H1 (cell line): Measurements from ENCODE around the gene TOM1L2. TPM values are rescaled to one million over a fixed set of nuclear protein-coding genes. Genes with fewer than 3 reads are reported as not detected.

Experiments used
- CTCF ChIA-PET: fragments of 300-600 bp; sonication (Branson Sonifier 250); formaldehyde crosslinking; loops from one replicate; lab custom pipeline; 2021; ENCODE audit not compliant: partially characterized antibody; lab: Charles Lee
- POLR2A ChIA-PET: fragments of 300-600 bp; sonication (Branson Sonifier 250); formaldehyde crosslinking; loops from one replicate; lab custom pipeline; 2021; ENCODE audit warnings: inconsistent platforms; ENCODE audit not compliant: partially characterized antibody; lab: Charles Lee
- DNase-seq, 2 experiments: peaks; one replicate each; pipeline versions ENCODE4 v3.0.0 to v3.0.0-alpha.2; 2010 to 2022; ENCODE audit warnings: low spot score in 2 of 2, low read depth in 1 of 2, mixed read lengths in 1 of 2
- FAIRE-seq: peaks from 2 replicates; lab custom pipeline; 2011; peaks lifted over from hg19 to GRCh38; lab: Jason Lieb, UNC
- H2AFZ ChIP-seq: 2 replicates; pipeline ENCODE4 v1.8.1; 2012; ENCODE audit warnings: low read length, inconsistent platforms
- H2AK5ac ChIP-seq: 2 replicates; pipeline ENCODE4 v1.6.1; 2013; ENCODE audit warnings: low read depth, low read length
- H2BK120ac ChIP-seq: replicated peaks from 2 replicates; pipeline ENCODE3; 2013; ENCODE audit warnings: low read depth, low read length, inconsistent platforms
- H2BK12ac ChIP-seq: 2 replicates; pipeline ENCODE4 v1.6.1; 2013; ENCODE audit warnings: low read depth, low read length
- H2BK15ac ChIP-seq: 2 replicates; pipeline ENCODE4 v1.6.1; 2013; ENCODE audit warnings: low read length
- H2BK20ac ChIP-seq: 2 replicates; pipeline ENCODE4 v1.6.1; 2013; ENCODE audit warnings: low read length
- H2BK5ac ChIP-seq: 2 replicates; pipeline ENCODE4 v1.6.1; 2013; ENCODE audit warnings: low read depth, low read length
- H3K14ac ChIP-seq: 2 replicates; pipeline ENCODE4 v1.6.1; 2013; ENCODE audit warnings: inconsistent platforms; ENCODE audit not compliant: insufficient read length
- H3K18ac ChIP-seq: 2 replicates; pipeline ENCODE4 v1.6.1; 2013; ENCODE audit warnings: low read length; ENCODE audit errors: extremely low read depth
- H3K23ac ChIP-seq: 2 replicates; pipeline ENCODE4 v1.6.1; 2013; ENCODE audit warnings: inconsistent platforms; ENCODE audit not compliant: insufficient read length
- H3K23me2 ChIP-seq: 2 replicates; pipeline ENCODE4 v1.6.1; 2013; ENCODE audit warnings: low read depth, low read length
- H3K27ac ChIP-seq: 2 replicates; pipeline ENCODE4 v1.6.1; 2011; ENCODE audit warnings: low read depth, low read length, inconsistent platforms
- H3K27me3 ChIP-seq, 4 experiments: replicated peaks in 1 of 4; 1 replicate in 1 of 4; 2 replicates in 3 of 4; pipeline versions ENCODE4 v1.6.1 to v1.8.1; 2011 to 2013; ENCODE audit warnings: low read length in 3 of 4, mild to moderate bottlenecking in 3 of 4, inconsistent platforms in 2 of 4, mixed read lengths in 2 of 4, moderate library complexity in 1 of 4; ENCODE audit not compliant: control insufficient read depth in 3 of 4, insufficient read depth in 3 of 4; ENCODE audit errors: extremely low read depth in 1 of 4
- H3K36me3 ChIP-seq, 4 experiments: 2 replicates each; pipeline versions ENCODE4 v1.6.1 to v1.8.1; 2011 to 2013; ENCODE audit warnings: mild to moderate bottlenecking in 4 of 4, low read length in 3 of 4, moderate library complexity in 2 of 4, control low read depth in 1 of 4, inconsistent platforms in 1 of 4; ENCODE audit not compliant: insufficient read depth in 4 of 4, control insufficient read depth in 2 of 4
- H3K4ac ChIP-seq: replicated peaks from 2 replicates; pipeline ENCODE3; 2013; ENCODE audit warnings: low read length, low read depth, mixed read lengths, inconsistent platforms; ENCODE audit not compliant: insufficient read length
- H3K4me1 ChIP-seq, 4 experiments: replicated peaks in 1 of 4; 1 replicate in 1 of 4; 2 replicates in 3 of 4; pipeline versions ENCODE4 v1.6.1 to v1.8.1; 2011 to 2013; ENCODE audit warnings: low read length in 3 of 4, inconsistent platforms in 2 of 4, mixed read lengths in 1 of 4; ENCODE audit not compliant: insufficient read depth in 4 of 4, control insufficient read depth in 3 of 4
- H3K4me2 ChIP-seq, 2 experiments: 2 replicates each; pipeline versions ENCODE4 v1.6.1 to v1.8.1; 2011 to 2013; ENCODE audit warnings: low read depth in 2 of 2, low read length in 2 of 2, control low read depth in 1 of 2, inconsistent platforms in 1 of 2, mild to moderate bottlenecking in 1 of 2; ENCODE audit not compliant: insufficient read depth in 1 of 2
- H3K4me3 ChIP-seq, 4 experiments: fragments of 200-600, 300-600 bp in 1 of 4; sonication (generic), shearing (Covaris generic), sonication (Bioruptor Twin) in 1 of 4; 2 replicates each; pipeline versions ENCODE4 v1.5.1 to v1.8.1; 2011 to 2016; ENCODE audit warnings: low read length in 4 of 4, low read depth in 3 of 4, control low read depth in 2 of 4, inconsistent platforms in 2 of 4, mild to moderate bottlenecking in 2 of 4, mixed read lengths in 1 of 4, moderate library complexity in 1 of 4; ENCODE audit not compliant: insufficient read depth in 2 of 4; ENCODE audit errors: extremely low read depth in 1 of 4
- H3K56ac ChIP-seq: replicated peaks from 2 replicates; pipeline ENCODE3; 2013; ENCODE audit warnings: low read depth, mild to moderate bottlenecking, mixed read lengths, low read length, inconsistent platforms; ENCODE audit not compliant: insufficient read length
- H3K79me1 ChIP-seq: 2 replicates; pipeline ENCODE4 v1.6.1; 2013; ENCODE audit warnings: low read depth, low read length, control low read depth
- H3K79me2 ChIP-seq, 2 experiments: 2 replicates each; pipeline versions ENCODE4 v1.6.1 to v1.8.1; 2012 to 2013; ENCODE audit warnings: low read length in 2 of 2, mild to moderate bottlenecking in 2 of 2, inconsistent platforms in 1 of 2; ENCODE audit not compliant: insufficient read depth in 2 of 2, control insufficient read depth in 1 of 2
- H3K9ac ChIP-seq, 4 experiments: replicated peaks in 1 of 4; 1 replicate in 1 of 4; 2 replicates in 3 of 4; pipeline versions ENCODE4 v1.6.1 to v1.8.1; 2011 to 2013; ENCODE audit warnings: low read depth in 3 of 4, low read length in 3 of 4, control low read depth in 2 of 4, mild to moderate bottlenecking in 2 of 4, moderate library complexity in 2 of 4, inconsistent platforms in 1 of 4; ENCODE audit errors: extremely low read depth in 1 of 4
- H3K9me3 ChIP-seq, 2 experiments: 2 replicates each; pipeline versions ENCODE4 v1.6.1 to v1.8.1; 2012 to 2013; ENCODE audit warnings: mild to moderate bottlenecking in 2 of 2, moderate library complexity in 2 of 2, control low read depth in 1 of 2, inconsistent platforms in 1 of 2, low read depth in 1 of 2, low read length in 1 of 2, mixed read lengths in 1 of 2; ENCODE audit not compliant: insufficient read depth in 2 of 2
- H4K20me1 ChIP-seq, 2 experiments: replicated peaks in 1 of 2; 2 replicates each; pipeline versions ENCODE3 to v1.8.1; 2011 to 2013; ENCODE audit warnings: inconsistent platforms in 2 of 2, low read length in 2 of 2, mild to moderate bottlenecking in 1 of 2; ENCODE audit not compliant: insufficient read depth in 2 of 2, control insufficient read depth in 1 of 2
- H4K5ac ChIP-seq: 2 replicates; pipeline ENCODE4 v1.6.1; 2013; ENCODE audit warnings: low read length, low read depth, mixed read lengths, inconsistent platforms; ENCODE audit not compliant: insufficient read length
- H4K8ac ChIP-seq: 2 replicates; pipeline ENCODE4 v1.8.0; 2013; ENCODE audit warnings: mild to moderate bottlenecking, moderate library complexity, low read length, inconsistent platforms; ENCODE audit not compliant: insufficient read depth; ENCODE audit errors: extremely low read depth
- H4K91ac ChIP-seq: replicated peaks from 2 replicates; pipeline ENCODE3; 2013; ENCODE audit warnings: low read length, mixed read lengths, inconsistent platforms; ENCODE audit not compliant: insufficient read length
- BACH1 ChIP-seq: IDR thresholded peaks from 2 replicates; pipeline ENCODE4 v1.6.1; 2012; ENCODE audit warnings: low read length, improper control_type of control experiment
- CBX8 ChIP-seq: fragments of 300-800, 300-1000 bp; sonication (generic); IDR thresholded peaks from 2 replicates; pipeline ENCODE4 v1.7.1; 2016; ENCODE audit warnings: low read depth, low read length, borderline replicate concordance
- FOSL1 ChIP-seq: IDR thresholded peaks from 2 replicates; pipeline ENCODE4 v1.6.1; 2011; ENCODE audit warnings: mild to moderate bottlenecking, low read depth, low read length, moderate library complexity; ENCODE audit not compliant: insufficient read depth
- RAD21 ChIP-seq, 2 experiments: IDR thresholded peaks in 1 of 2; conservative IDR thresholded peaks in 1 of 2; 2 replicates each; pipeline ENCODE4 v1.6.1; 2011; ENCODE audit warnings: low read depth in 2 of 2, low read length in 2 of 2, improper control_type of control experiment in 1 of 2, inconsistent platforms in 1 of 2, mild to moderate bottlenecking in 1 of 2, moderate library complexity in 1 of 2
- YY1 ChIP-seq: IDR thresholded peaks from 2 replicates; pipeline ENCODE4 v1.6.1; 2011; ENCODE audit warnings: low read depth, mild to moderate bottlenecking, low read length
- WGBS, 2 experiments: shearing (Covaris generic) in 1 of 2; methylation state at CpG; one replicate each; pipeline versions ENCODE4 v1.1.6 to v1.1.7; 2013 to 2015; ENCODE audit warnings: low lambda C conversion rate in 2 of 2, mixed read lengths in 2 of 2, inconsistent platforms in 1 of 2, low coverage in 1 of 2, missing lambda C conversion rate in 1 of 2; ENCODE audit not compliant: insufficient replicate concordance in 2 of 2, insufficient coverage in 1 of 2, insufficient read length in 1 of 2; ENCODE audit errors: extremely low coverage in 1 of 2, missing lambda C conversion rate in 1 of 2; 5-methylcytosine and 5-hydroxymethylcytosine counted together
- polyA plus RNA-seq, 7 experiments: library from polyadenylated mRNA; depleted of rRNA in 3 of 7; stranded (reverse) in 5 of 7; unstranded in 2 of 7; fragments of >200 nt in 5 of 7; fragments of 200-250 nt in 2 of 7; gene quantifications; 1 replicate in 5 of 7; 2 replicates in 1 of 7; 4 replicates in 1 of 7; pipeline versions ENCODE4 v1.2.1 to v1.2.3, GENCODE V29; 2011 to 2013; ENCODE audit warnings: missing spikeins in 2 of 7, mixed read lengths in 2 of 7
- total RNA-seq: library from RNA; stranded (reverse); fragmentation: NEBNext Ultra II Directional; extraction: Animal tissue kit (Norgen Biotek cat#: 25700); gene quantifications from 2 replicates; pipeline ENCODE4 v1.2.1, GENCODE V29; 2021
- TF ChIP-seq, protein P1 (sequence below): IDR thresholded peaks from 2 replicates; pipeline ENCODE4 v1.6.1; 2012; ENCODE audit warnings: inconsistent platforms
- TF ChIP-seq, protein P2 (sequence below), 3 experiments: IDR thresholded peaks; 1 replicate in 2 of 3; 2 replicates in 1 of 3; pipeline versions ENCODE4 v1.5.1 to v1.6.1; 2011; ENCODE audit warnings: low read length in 3 of 3, mild to moderate bottlenecking in 3 of 3, inconsistent platforms in 2 of 3, low read depth in 1 of 3, moderate library complexity in 1 of 3; ENCODE audit not compliant: insufficient read depth in 1 of 3; ENCODE audit errors: control extremely low read depth in 1 of 3

The TOM1L2 gene
- total and polyA plus RNA-seq, 2 of the 8 experiments (the other 6 are each of a cell fraction or from before 2014, with no cell fraction given) = 2.0 to 3.4 TPM

DNA sequence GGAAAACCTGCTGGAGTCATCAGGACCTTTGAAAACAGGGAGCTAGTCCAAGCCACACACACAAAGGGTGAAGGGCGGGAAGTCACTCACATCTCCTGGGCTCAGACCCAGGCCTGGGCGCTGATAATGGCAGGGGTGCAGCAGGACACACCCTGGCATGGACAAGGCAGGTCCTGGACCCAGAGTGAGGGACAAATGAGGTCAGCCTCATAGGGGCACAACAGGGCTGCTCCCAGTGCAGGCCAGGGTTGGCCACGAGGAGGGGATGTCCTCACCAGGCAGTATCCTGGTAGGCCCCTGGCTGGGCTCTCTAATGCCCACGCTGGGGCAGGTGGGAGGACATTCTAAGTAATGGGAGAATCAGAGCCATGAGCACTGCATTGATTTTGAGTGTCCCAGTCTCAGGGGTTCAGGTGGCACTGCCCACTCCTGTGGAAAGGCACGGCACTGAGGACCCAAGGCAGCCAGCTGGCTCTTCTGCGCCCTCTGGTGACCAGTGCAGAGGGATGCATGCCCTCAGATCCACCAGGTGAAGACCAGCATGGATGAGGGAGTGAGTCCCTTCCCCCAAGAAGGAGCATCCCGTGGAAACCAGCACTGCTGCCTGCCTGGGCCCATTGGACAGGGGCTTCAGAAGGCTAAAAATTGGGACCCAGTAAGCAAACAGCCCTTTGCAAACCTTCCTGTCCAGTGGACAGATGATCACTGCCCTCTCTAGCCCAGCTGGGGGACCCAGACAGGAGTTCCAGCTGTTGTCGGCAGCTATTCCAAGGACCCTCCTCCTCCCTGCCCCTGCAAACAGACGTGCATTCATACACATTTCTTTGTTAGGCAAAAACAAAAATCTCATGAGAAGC is 112.1 kb downstream of the TOM1L2 start:
- CTCF ChIA-PET = interaction anchor here (0.5 to 26.2 kb wide), 38 partner anchors 8 to 1691 kb away, joined by 3 to 404 read pairs (median 5); partner anchors contain the start of genes ATPAF2 and SREBF1
- peak; percentile 90 for FAIRE-seq
- H3K79me2 ChIP-seq = no peaks in the 10 kb centered on the region
- H3K4me1 ChIP-seq = peaks cover 0 to 10% (median 3%) of the 10 kb centered on the region in 4 experiments; a peak in 2 of 7 replicates
- no peak overlapping the region for H3K23ac ChIP-seq
- H3K4ac ChIP-seq = peak overlapping the region; percentile 39
- H3K36me3 ChIP-seq = no peaks in the 10 kb centered on the region
- peak in 1 of 2 experiments; percentile 86 for DNase-seq
- no peak overlapping the region for H3K14ac ChIP-seq
- H4K5ac ChIP-seq = peak overlapping the region; percentile 2
- no peak overlapping the region for H3K4me3 ChIP-seq
- H3K56ac ChIP-seq = no peak overlapping the region
- H4K91ac ChIP-seq = peak overlapping the region; percentile 90
- no peak overlapping the region for H2AFZ ChIP-seq
- H2BK20ac ChIP-seq = peak overlapping the region; percentile 25; the same call in 1 of the 2 replicates
- no peak overlapping the region for H2BK120ac ChIP-seq
- no peaks in the 10 kb centered on the region for H3K23me2 ChIP-seq
- no peak overlapping the region for H3K9ac ChIP-seq
- no peak overlapping the region for H3K18ac ChIP-seq
- H2BK15ac ChIP-seq = peak overlapping the region; percentile 98
- peak overlapping the region; percentile 41; the same call in 1 of the 2 replicates for H2BK5ac ChIP-seq
- H2AK5ac ChIP-seq = no peak overlapping the region
- 61% methylated on average over 9 of the region's 9 CpGs; no CpG with 5 or more reads in 1 of the 2 experiments for WGBS, 2 experiments
- no peak overlapping the region for H3K4me2 ChIP-seq
- H4K20me1 ChIP-seq = no peaks in the 10 kb centered on the region
- POLR2A ChIA-PET = interaction anchor here (0.9 to 12.1 kb wide), 11 partner anchors 8 to 160 kb away, joined by 3 to 122 read pairs (median 4); partner anchors contain the start of gene SREBF1
- no peak overlapping the region for H4K8ac ChIP-seq
- no peak overlapping the region for H3K27ac ChIP-seq
- peak overlapping the region; percentile 75; the same call in 1 of the 2 replicates for H2BK12ac ChIP-seq
- H3K9me3 ChIP-seq = no peaks in the 10 kb centered on the region
- no peaks in the 10 kb centered on the region for H3K79me1 ChIP-seq
- no peaks in the 10 kb centered on the region for H3K27me3 ChIP-seq
- TF ChIP-seq, protein P1, sequence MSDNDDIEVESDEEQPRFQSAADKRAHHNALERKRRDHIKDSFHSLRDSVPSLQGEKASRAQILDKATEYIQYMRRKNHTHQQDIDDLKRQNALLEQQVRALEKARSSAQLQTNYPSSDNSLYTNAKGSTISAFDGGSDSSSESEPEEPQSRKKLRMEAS = 0 out of 2 replicates have a peak, but pooled peaks have one; percentile 40
- TF ChIP-seq YY1 = peak; percentile 45; the same call in 1 of the 2 replicates
- TF ChIP-seq FOSL1 = no peak
- TF ChIP-seq RAD21 (IDR thresholded peaks at IDR 0.05 in 1 of 2, conservative IDR thresholded peaks at IDR 0.05 in 1 of 2; ENCODE audit: low read depth in 2 of 2, low read length in 2 of 2) = peak; percentile 94 to 96
- TF ChIP-seq CBX8 = no peak
- TF ChIP-seq, protein P2, sequence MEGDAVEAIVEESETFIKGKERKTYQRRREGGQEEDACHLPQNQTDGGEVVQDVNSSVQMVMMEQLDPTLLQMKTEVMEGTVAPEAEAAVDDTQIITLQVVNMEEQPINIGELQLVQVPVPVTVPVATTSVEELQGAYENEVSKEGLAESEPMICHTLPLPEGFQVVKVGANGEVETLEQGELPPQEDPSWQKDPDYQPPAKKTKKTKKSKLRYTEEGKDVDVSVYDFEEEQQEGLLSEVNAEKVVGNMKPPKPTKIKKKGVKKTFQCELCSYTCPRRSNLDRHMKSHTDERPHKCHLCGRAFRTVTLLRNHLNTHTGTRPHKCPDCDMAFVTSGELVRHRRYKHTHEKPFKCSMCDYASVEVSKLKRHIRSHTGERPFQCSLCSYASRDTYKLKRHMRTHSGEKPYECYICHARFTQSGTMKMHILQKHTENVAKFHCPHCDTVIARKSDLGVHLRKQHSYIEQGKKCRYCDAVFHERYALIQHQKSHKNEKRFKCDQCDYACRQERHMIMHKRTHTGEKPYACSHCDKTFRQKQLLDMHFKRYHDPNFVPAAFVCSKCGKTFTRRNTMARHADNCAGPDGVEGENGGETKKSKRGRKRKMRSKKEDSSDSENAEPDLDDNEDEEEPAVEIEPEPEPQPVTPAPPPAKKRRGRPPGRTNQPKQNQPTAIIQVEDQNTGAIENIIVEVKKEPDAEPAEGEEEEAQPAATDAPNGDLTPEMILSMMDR (IDR thresholded peaks at IDR 0.05; ENCODE audit: control extremely low read depth in 1 of 3, insufficient read depth in 1 of 3, low read depth in 1 of 3, low read length in 3 of 3) = peak; percentile 96 to 100 (median 99)
- TF ChIP-seq BACH1 = peak; percentile 30; the same call in 1 of the 2 replicates
